Duodenal mucosa (tissue), 2 donors: ENCODE measurements around the gene SLC6A19.

Source experiments
- H3K27ac ChIP-seq: one replicate; pipeline ENCODE4 v1.7.0; 2013; ENCODE audit warnings: low read depth, low read length
- H3K27me3 ChIP-seq, 2 donors: one replicate each; pipeline ENCODE4 v1.7.0; 2013; ENCODE audit warnings: low read length in 2 of 2, control low read depth in 1 of 2; ENCODE audit not compliant: insufficient read depth in 2 of 2, control insufficient read depth in 1 of 2
- H3K36me3 ChIP-seq, 2 donors: one replicate each; pipeline ENCODE4 v1.7.0; 2013; ENCODE audit warnings: low read length in 2 of 2, control low read depth in 1 of 2; ENCODE audit not compliant: insufficient read depth in 2 of 2, control insufficient read depth in 1 of 2
- H3K4me1 ChIP-seq, 2 donors: one replicate each; pipeline ENCODE4 v1.7.0; 2013; ENCODE audit warnings: low read length in 2 of 2, control low read depth in 1 of 2; ENCODE audit not compliant: insufficient read depth in 2 of 2, control insufficient read depth in 1 of 2
- H3K4me3 ChIP-seq, 2 donors: one replicate each; pipeline ENCODE4 v1.7.0; 2013; ENCODE audit warnings: low read length in 2 of 2, low read depth in 1 of 2
- H3K9ac ChIP-seq, 2 donors: one replicate each; pipeline ENCODE4 v1.7.0; 2013; ENCODE audit warnings: low read length in 2 of 2, low read depth in 1 of 2
- H3K9me3 ChIP-seq, 2 donors: one replicate each; pipeline ENCODE4 v1.7.0; 2013; ENCODE audit warnings: low read length in 2 of 2, control low read depth in 1 of 2; ENCODE audit not compliant: control insufficient read depth in 1 of 2

SLC6A19 gene

DNA sequence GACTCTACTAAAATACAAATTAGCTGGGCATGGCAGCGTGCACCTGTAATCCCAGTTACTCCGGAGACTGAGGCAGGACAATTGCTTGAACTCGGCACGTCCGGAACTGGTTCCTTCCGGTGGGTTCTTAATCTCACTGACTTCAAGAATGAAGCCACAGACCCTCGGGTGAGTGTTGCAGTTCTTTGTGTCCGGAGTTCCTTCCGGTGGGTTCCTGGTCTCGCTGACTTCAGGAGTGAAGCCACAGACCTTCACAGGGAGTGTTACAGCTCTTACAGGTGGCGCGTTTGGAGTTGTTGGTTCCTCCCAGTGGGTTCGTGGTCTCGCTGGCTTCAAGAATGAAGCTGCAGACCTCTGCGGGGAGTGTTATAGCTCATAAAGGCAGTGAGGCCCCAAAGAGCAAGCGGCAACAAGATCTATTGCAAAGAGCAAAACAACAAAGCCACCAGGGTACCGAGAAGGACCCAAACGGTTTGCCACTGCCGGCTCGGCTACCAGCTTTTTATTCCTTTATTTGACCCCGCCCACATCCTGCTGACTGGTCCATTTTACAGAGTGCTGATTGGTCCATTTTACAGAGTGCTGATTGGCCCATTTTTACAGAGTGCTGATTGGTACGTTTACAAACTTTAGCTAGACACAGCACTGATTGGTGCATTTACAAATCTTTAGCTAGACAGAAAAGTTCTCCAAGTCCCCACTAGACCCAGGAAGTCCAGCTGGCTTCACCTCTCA is 28.6 kb upstream of the SLC6A19 start:
- H3K36me3 ChIP-seq, result no peaks in the 10 kb centered on the region
- H3K4me3 ChIP-seq, result no peak overlapping the region
- peaks cover 6 to 7% of the 10 kb centered on the region in 2 donors for H3K4me1 ChIP-seq
- no peaks in the 10 kb centered on the region for H3K27me3 ChIP-seq
- no peak overlapping the region for H3K27ac ChIP-seq
- H3K9me3 ChIP-seq, result no peaks in the 10 kb centered on the region
- no peak overlapping the region for H3K9ac ChIP-seq

GRCh38 chr5:1173485-1174070 is 27.8 kb upstream of the SLC6A19 start:
- no peak overlapping the region for H3K9ac ChIP-seq
- no peak overlapping the region for H3K4me3 ChIP-seq
- H3K36me3 ChIP-seq, result no peaks in the 10 kb centered on the region
- H3K27me3 ChIP-seq, result no peaks in the 10 kb centered on the region
- H3K4me1 ChIP-seq, result peaks cover 0 to 6% of the 10 kb centered on the region in 2 donors
- H3K9me3 ChIP-seq, result no peaks in the 10 kb centered on the region
- H3K27ac ChIP-seq, result no peak overlapping the region

- no peaks in the 10 kb centered on the region for H3K9me3 ChIP-seq
- H3K4me3 ChIP-seq, result no peak overlapping the region
- no peak overlapping the region for H3K27ac ChIP-seq
- H3K27me3 ChIP-seq, result no peaks in the 10 kb centered on the region
- H3K36me3 ChIP-seq, result no peaks in the 10 kb centered on the region
- H3K9ac ChIP-seq, result no peak overlapping the region
- peaks cover 0 to 13% of the 10 kb centered on the region in 2 donors for H3K4me1 ChIP-seq
Observed at GRCh38 chr5:1174122-1174936, 27.1 kb upstream of the SLC6A19 start.

- Histone ChIP-seq H3K9ac (no peak overlapping the region), H3K36me3 (no peaks in the 10 kb centered on the region), H3K27me3 (no peaks in the 10 kb centered on the region)
Observed at GRCh38 chr5:1175015-1175414, 26.4 kb upstream of the SLC6A19 start.

DNA sequence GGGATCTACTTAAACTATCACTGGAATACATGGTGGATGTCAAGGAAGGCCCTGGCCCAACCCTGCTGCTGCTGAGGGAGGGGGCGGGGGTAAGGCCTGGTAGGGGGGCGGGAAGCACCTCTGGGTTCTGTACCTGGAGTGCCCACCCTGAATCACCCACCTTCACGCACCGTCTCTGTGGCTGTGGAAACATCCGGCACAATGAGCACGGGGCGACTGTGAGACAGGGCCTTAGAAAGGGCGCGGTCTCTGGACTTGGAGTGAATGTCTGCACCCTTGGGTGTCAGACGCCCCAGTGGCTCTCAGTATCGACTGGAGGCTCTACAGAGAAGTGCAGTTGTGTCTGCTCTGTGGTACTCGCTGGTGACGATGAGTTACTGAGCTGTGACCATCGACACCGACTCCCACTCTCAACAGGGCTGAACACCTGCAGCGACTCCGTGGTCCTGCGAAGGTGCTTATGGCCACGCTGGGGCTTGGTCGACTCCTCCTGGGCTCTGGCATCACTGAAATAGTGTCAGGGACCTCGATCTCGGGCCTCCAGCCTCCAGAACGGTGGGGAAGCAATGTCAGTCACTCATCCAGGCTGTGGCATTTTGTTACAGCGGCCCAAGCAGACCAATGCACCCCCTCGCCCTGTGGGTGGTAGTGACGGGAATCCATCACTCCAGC is 25.5 kb upstream of the SLC6A19 start:
- Histone ChIP-seq H3K36me3 (no peaks in the 10 kb centered on the region), H3K4me1 (peaks cover 0 to 17% of the 10 kb centered on the region in 2 donors), H3K9ac (no peak overlapping the region), H3K4me3 (no peak overlapping the region), H3K27me3 (no peaks in the 10 kb centered on the region), H3K27ac (no peak overlapping the region), H3K9me3 (no peaks in the 10 kb centered on the region)

More at GRCh38 chr5:1175015-1175414, 26.4 kb upstream of the SLC6A19 start:
- Histone ChIP-seq H3K4me1 (peaks cover 0 to 13% of the 10 kb centered on the region in 2 donors), H3K4me3 (no peak overlapping the region), H3K9me3 (no peaks in the 10 kb centered on the region), H3K27ac (no peak overlapping the region)

DNA sequence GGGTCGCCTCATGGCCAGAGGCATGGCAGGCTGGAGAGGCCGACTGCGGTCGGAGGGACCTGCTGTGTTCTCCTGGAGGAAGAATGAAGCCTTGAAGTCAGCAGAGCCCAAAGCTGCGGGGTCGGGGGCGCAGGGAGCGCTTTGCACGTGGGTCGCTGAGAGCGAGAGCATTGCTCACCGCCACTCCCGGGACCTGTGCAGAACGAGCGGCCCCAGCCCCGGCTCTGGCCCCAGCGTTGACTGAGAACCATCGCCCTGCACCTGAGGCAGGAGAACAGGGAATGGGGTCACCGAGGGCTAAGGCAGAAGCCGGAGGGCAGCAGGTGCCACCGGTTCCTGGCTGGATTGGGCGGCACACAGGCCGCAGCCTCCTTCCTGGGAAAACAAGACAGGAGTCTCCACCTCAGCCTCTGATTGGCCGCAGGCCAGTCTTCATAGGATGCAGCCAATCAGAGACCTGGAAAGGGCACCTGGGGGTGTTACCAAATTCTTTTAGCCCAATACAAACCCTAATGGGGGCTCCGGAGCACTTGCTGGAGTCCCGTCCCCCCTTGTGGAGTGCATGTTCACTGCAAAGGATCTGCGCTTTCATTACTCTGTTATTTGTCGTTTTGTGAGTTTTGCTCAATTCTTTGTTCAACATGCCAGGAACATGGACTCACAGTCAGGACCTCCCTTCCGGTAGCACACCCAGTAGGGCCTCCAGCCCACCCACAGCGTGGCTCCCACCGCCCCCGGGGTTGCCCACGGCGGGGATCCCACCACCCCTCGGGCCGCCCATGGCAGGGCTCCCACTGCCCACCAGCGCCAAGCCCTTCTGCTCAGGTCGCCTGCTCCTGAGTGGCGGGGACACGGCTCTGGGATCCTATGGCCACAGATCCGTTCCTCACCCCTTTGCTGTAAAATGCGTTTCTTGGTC is 24.7 kb upstream of the SLC6A19 start:
- Histone ChIP-seq H3K4me1 (peaks cover 2 to 25% of the 10 kb centered on the region in 2 donors), H3K9ac (no peak overlapping the region), H3K27me3 (no peaks in the 10 kb centered on the region), H3K9me3 (no peaks in the 10 kb centered on the region), H3K4me3 (no peak overlapping the region), H3K36me3 (no peaks in the 10 kb centered on the region), H3K27ac (no peak overlapping the region)

DNA sequence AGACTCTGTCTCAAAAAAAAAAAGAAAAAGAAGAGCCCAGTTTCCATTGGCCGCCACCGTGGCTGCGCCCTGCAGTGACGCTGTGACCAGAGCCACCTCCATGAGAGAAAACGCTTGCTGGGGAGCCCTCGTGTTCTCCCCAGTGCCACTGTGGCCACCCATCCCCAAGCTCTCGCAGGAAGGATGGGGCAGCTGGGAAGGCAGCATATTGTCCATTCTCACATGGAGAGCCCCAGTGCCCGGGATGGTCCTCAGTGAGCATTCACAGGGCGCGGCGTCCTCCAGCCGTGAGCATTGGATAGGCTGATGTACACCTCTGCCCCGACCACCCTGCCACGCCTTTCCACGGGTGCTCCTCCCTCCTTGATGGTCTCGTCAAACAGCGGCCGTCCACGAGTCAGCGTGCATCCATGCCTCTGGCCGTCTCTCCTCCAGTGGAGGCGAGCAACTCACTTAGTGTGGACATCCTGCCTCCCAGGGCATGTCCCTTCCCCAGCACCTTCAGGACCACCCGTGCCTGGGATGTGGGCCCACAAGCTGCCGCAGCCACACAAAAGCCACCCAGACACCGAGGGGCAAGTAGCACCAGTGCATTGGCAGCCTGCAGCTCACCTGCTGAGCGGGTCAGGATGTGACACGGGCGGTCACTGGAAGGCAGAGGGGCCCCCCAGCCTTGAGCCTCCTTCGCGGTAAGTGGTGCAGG is 23.4 kb upstream of the SLC6A19 start:
- peaks cover 5 to 29% of the 10 kb centered on the region in 2 donors for H3K4me1 ChIP-seq
- no peaks in the 10 kb centered on the region for H3K36me3 ChIP-seq
- no peaks in the 10 kb centered on the region for H3K27me3 ChIP-seq
- no peak overlapping the region for H3K9ac ChIP-seq
- no peak overlapping the region for H3K27ac ChIP-seq
- no peak overlapping the region for H3K4me3 ChIP-seq
- no peaks in the 10 kb centered on the region for H3K9me3 ChIP-seq

GRCh38 chr5:1178529-1179382 is 22.6 kb upstream of the SLC6A19 start:
- no peak overlapping the region for H3K4me3 ChIP-seq

More at GRCh38 chr5:1178529-1179382, 22.6 kb upstream of the SLC6A19 start:
- peaks cover 13 to 36% of the 10 kb centered on the region in 2 donors for H3K4me1 ChIP-seq
- H3K9ac ChIP-seq, result no peak overlapping the region
- H3K27me3 ChIP-seq, result no peaks in the 10 kb centered on the region
- H3K36me3 ChIP-seq, result no peaks in the 10 kb centered on the region
- no peaks in the 10 kb centered on the region for H3K9me3 ChIP-seq
- H3K27ac ChIP-seq, result no peak overlapping the region
